Measurements from ENCODE around the gene TIMM13. TPM values are rescaled to one million over a fixed set of nuclear protein-coding genes. Genes with fewer than 3 reads are reported as not detected.

TIMM13 gene
- total RNA-seq, 1 donor from 2014 or later = 39.5 TPM

- H3K27me3 ChIP-seq (ENCODE audit: control insufficient read depth, insufficient read depth, low read length) = no peaks in the 10 kb centered on the region
- H3K4me3 ChIP-seq (ENCODE audit: low read depth, low read length) = no peak overlapping the region
- no peak for TF ChIP-seq CTCF (IDR thresholded peaks at IDR 0.05; ENCODE audit: insufficient read depth, low read length, severe bottlenecking)
- DNase-seq (ENCODE audit: low read depth) = no peak
- FAIRE-seq = no peak
- H3K36me3 ChIP-seq (ENCODE audit: control insufficient read depth, insufficient read depth, low read length) = peaks cover 1% of the 10 kb centered on the region
Observed at GRCh38 chr19:2415973-2416319, 11.4 kb downstream of the TIMM13 start.

GRCh38 chr19:2415281-2415972 lies 12.0 kb downstream of the TIMM13 start:
- no peak for TF ChIP-seq CTCF (IDR thresholded peaks at IDR 0.05; ENCODE audit: insufficient read depth, low read length, severe bottlenecking)
- FAIRE-seq (no peak), DNase-seq (ENCODE audit: low read depth) (no peak)
- H3K27me3 ChIP-seq (ENCODE audit: control insufficient read depth, insufficient read depth, low read length) = no peaks in the 10 kb centered on the region
- no peak overlapping the region for H3K4me3 ChIP-seq (ENCODE audit: low read depth, low read length)
- peaks cover 1% of the 10 kb centered on the region for H3K36me3 ChIP-seq (ENCODE audit: control insufficient read depth, insufficient read depth, low read length)

DNA sequence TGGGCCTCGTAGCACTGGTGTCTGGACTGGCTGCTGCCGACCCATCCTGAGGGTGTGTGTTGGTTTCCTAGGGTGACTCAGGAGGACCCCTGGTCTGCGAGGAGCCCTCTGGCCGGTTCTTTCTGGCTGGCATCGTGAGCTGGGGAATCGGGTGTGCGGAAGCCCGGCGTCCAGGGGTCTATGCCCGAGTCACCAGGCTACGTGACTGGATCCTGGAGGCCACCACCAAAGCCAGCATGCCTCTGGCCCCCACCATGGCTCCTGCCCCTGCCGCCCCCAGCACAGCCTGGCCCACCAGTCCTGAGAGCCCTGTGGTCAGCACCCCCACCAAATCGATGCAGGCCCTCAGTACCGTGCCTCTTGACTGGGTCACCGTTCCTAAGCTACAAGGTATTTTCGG lies 13.8 kb downstream of the TIMM13 start:
- FAIRE-seq (no peak), DNase-seq (ENCODE audit: low read depth) (no peak)
- Histone ChIP-seq H3K4me3 (ENCODE audit: low read depth, low read length) (no peak overlapping the region), H3K36me3 (ENCODE audit: control insufficient read depth, insufficient read depth, low read length) (no peaks in the 10 kb centered on the region), H3K27me3 (ENCODE audit: control insufficient read depth, insufficient read depth, low read length) (no peaks in the 10 kb centered on the region)
- TF ChIP-seq CTCF (IDR thresholded peaks at IDR 0.05; ENCODE audit: insufficient read depth, low read length, severe bottlenecking) = no peak

- FAIRE-seq (no peak), DNase-seq (ENCODE audit: low read depth) (no peak)
- Histone ChIP-seq H3K4me3 (ENCODE audit: low read depth, low read length) (no peak overlapping the region), H3K36me3 (ENCODE audit: control insufficient read depth, insufficient read depth, low read length) (no peaks in the 10 kb centered on the region), H3K27me3 (ENCODE audit: control insufficient read depth, insufficient read depth, low read length) (no peaks in the 10 kb centered on the region)
- TF ChIP-seq CTCF (IDR thresholded peaks at IDR 0.05; ENCODE audit: insufficient read depth, low read length, severe bottlenecking) = no peak
Observed at GRCh38 chr19:2413159-2413558, 14.2 kb downstream of the TIMM13 start.

DNA sequence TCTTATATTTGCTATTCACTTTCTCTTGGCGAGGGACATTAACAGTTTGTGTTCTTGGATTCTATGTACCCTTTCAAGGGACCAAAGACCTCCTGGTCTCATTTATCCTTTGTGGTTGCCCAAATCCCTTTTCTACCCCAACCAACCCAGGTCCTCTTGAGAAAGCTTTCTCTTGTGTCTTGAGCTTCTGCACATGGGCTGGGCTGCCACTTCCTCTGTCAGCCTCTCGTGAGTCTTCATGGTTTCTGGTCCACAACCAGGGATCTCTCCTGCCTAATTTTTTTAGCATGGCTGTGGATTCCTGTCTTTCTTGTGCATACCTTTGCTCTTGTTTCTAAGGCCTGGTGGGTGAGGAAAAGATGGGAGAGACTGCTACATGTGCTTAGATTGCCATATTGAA lies 14.9 kb downstream of the TIMM13 start:
- no peak for DNase-seq (ENCODE audit: low read depth)
- no peak overlapping the region for H3K4me3 ChIP-seq (ENCODE audit: low read depth, low read length)
- H3K27me3 ChIP-seq (ENCODE audit: control insufficient read depth, insufficient read depth, low read length) = no peaks in the 10 kb centered on the region
- H3K36me3 ChIP-seq (ENCODE audit: control insufficient read depth, insufficient read depth, low read length) = no peaks in the 10 kb centered on the region
- FAIRE-seq = no peak
- no peak for TF ChIP-seq CTCF (IDR thresholded peaks at IDR 0.05; ENCODE audit: insufficient read depth, low read length, severe bottlenecking)

GRCh38 chr19:2411709-2412108 lies 15.7 kb downstream of the TIMM13 start:
- no peak for DNase-seq (ENCODE audit: low read depth)
- FAIRE-seq = no peak
- Histone ChIP-seq H3K36me3 (ENCODE audit: control insufficient read depth, insufficient read depth, low read length) (no peaks in the 10 kb centered on the region), H3K4me3 (ENCODE audit: low read depth, low read length) (no peak overlapping the region), H3K27me3 (ENCODE audit: control insufficient read depth, insufficient read depth, low read length) (no peaks in the 10 kb centered on the region)
- TF ChIP-seq CTCF (IDR thresholded peaks at IDR 0.05; ENCODE audit: insufficient read depth, low read length, severe bottlenecking) = no peak
